Measurements from ENCODE around the gene GAS7.
"Not testable (repeated sequence)": the region's sequence is repeated elsewhere in the genome, so short reads cannot be mapped to it uniquely, and the experiment has no call there.

The GAS7 gene

DNA sequence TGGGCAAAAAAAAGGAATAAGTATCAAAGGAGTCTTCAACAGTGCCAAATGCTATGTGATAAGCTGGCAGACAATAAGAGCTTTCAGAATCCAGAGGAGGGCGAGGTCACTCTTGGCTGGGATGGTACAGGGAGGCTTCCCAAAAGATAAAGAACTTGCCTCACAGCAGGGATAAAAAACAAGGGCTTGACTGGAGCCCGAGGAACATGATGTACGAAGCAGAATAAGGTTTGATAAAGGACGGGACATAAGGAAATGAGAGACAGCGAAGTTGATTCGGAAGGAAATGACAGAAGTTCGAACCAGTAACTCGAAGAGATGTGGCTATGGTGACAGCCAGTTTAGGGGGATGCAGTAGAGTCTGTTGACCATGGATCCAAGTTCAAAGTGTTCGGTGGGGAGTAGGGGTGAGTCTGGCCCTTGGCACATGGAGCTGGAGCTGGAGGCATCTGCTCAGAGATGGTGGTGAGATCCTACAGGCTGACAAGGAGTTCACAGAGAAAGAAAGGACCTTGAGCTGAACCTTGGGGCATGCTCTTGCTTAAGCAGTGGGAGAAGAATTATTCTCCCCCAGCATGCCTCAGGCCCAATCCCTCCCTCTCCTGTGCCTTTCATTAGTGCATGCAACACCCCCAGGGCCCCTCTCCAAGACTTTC, 155.7 kb downstream of the GAS7 start:
- DNase-seq: no peak

DNA sequence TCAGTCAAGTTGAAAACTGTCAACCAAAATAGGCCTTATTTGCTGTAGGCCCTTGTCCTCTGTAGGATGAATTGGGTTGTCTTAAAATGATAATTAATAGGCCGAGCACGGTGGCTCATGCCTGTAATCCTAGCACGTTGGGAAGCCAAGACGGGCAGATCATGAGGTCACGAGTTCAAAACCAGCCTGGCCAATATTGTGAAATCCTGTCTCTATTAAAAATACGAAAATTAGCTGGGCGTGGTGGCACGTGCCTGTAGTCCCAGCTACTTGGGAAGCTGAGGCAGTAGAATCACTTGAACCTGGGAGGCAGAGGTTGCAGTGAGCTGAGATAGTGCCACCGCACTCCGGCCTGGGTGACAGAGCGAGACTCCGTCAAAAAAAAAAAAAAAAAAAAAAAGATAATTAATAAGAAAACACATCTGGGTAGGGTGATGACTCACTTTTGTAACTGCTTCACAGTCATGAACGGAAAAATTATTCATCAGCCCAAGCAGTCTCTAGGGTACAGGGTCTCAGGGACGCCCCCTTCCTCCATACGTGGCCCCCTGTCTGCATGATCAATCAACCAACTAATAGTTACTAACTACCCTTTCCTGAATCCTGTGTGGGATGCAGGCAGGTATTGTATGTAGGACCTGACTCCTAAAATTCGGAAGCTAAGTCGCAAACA, 156.4 kb downstream of the GAS7 start:
- DNase-seq: no peak

- no peak for DNase-seq
Observed at GRCh38 chr17:10041287-10041612, 157.2 kb downstream of the GAS7 start.

DNA sequence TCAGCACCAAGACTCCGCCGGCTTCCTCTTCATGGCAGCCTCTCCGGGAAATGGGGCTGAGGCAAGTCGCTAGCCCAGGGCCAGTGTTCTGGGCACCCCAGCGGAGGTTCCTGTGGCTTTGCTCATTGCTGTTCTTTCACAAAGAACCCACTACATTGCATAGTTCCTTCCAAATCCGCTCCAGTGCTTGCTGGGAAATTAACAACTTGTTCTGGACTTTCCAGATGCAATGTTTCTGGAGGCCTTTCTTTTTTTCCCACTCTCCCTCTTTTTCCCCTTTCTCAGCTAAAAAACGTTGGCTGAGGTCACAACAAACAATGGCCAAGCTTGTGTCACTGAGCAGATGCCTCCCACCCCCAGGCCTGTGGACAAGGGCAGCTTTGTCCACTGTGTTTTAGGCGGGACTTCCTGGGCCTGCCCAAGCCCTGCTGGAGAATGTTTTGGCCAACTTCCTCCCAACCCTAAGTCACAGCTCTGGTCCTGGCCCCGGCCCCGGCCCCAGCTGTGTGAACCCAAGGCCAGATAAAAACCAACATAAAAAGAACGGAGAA, 161.8 kb downstream of the GAS7 start:
- DNase-seq: no peak

- no peak for DNase-seq
Observed at GRCh38 chr17:10035885-10036284, 162.5 kb downstream of the GAS7 start.

GRCh38 chr17:10034719-10035475, 163.5 kb downstream of the GAS7 start:
- no peak for DNase-seq

DNA sequence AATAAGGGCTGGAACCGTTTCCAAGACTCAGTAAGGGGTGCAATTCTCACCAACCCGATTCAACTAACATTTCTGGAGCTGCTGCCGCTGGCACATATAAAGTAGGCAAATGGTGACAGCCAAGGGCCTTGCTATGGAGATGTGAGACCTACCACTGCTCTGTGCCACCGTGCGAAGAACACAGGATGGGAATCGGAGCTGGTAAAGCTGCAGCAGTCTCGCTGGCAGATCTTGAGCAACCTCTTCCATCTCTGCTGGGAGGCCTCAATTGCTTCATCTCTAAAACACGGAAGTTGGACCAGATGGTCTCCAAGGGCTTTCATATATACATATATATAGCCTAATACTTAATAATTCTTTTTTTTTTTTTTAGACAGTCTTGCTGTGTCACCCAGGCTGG, 164.4 kb downstream of the GAS7 start:
- DNase-seq: no peak

- DNase-seq: no peak
Observed at GRCh38 chr17:10033449-10033848, 165.0 kb downstream of the GAS7 start.

- DNase-seq: no peak
Observed at GRCh38 chr17:10032118-10032852, 166.1 kb downstream of the GAS7 start.

DNA sequence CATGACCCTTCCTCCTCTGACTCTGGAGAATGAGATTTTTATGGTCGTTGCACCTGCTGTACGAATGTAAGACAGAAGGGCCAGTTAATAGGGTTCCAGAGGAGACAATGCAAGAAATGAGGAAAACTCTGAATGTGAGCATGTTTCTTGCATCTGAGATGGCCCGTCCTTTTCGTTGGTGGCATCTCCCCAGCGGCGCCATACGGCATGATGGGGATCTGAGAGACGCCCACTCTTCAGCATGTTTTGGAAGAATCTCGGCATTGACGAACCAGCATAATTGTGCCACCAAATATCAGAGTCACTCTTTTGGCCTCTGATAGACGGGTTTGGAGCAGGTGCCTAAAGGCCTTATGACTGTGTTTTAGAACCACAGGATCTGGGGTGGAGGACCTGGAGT, 166.8 kb downstream of the GAS7 start:
- DNase-seq: no peak

- no peak for DNase-seq
Observed at GRCh38 chr17:10031127-10031526, 167.3 kb downstream of the GAS7 start.

DNA sequence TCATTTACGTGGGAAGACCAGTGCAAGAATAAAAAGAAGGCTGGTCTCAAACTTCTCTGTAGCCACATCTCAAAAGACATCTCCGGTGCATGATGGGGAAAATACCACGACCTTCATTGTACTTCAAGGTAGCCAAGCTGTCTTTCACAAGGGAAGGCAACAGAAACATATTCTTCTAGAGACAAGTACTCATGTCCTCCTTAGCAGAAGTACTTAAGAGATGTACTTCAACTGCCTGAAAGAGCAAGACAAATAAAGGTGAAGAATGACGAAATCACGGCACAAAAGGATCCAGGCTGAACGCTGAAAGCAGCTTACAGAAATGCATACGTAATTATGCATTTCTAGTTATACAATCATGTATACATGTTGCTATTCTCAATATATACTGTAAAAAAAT, 169.3 kb downstream of the GAS7 start:
- no peak for DNase-seq

GRCh38 chr17:10025976-10026901, 172.2 kb downstream of the GAS7 start:
- DNase-seq: no peak

DNA sequence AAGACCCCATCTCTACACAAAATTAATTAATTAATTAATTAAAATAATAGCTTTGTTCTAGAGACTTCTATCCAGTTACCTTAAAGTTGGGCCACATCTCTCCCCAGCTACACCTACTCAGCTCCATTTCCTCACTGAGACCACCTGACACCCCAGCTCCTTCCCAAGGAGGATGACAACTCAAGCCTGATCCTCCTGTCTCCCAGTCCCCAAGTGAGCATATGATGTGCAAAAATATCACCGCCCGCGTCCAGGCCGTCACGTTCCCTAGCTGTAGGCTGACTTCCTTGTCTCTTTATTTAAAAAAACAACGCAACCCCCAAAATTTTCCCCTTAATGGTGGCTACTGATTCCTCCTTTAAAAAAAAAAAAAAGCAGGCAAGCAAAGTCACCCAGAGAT, 173.2 kb downstream of the GAS7 start:
- DNase-seq: no peak

GRCh38 chr17:10022416-10022815, 176.0 kb downstream of the GAS7 start:
- DNase-seq: no peak

GRCh38 chr17:10021272-10021984, 177.0 kb downstream of the GAS7 start:
- DNase-seq: no peak

DNA sequence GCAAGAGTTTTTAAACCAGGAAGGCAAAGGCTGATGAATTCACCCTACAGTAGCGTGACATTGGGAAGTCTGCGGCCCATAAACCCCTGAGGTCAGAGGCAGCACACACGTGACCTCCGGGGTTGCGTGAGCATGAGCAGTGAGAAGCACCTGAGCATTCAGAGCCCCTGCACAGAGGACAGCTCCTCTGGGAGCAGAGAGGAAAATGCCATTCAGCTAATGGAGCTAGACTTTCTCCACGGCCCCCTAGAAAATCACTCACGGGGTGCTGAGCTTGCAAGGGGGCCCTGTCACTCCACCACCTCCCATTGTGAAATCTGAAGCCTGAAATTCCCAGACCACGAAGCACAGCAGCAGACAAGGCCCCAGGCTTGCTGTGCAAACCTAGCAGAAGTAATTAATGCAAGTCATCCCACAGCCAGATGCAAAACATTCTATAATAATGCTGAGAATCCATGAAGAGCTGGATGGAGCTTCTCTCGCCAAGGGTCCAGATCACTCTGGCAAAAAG, 178.4 kb downstream of the GAS7 start:
- DNase-seq: no peak

- no peak for DNase-seq
Observed at GRCh38 chr17:10018461-10018891, 179.9 kb downstream of the GAS7 start.

GRCh38 chr17:10016958-10017570, 181.3 kb downstream of the GAS7 start:
- DNase-seq: not testable (repeated sequence)

- DNase-seq: no peak
Observed at GRCh38 chr17:10013365-10014112, 184.9 kb downstream of the GAS7 start.

Data from activated CD4-positive, alpha-beta T cell treated with anti-CD3 and anti-CD28 coated beads for 48 hours (primary cell).